Measurements from ENCODE around the gene SREK1.
A peak's percentile ranks its signal among the peaks of the same experiment; 100 is the strongest.

SREK1 gene

GRCh38 chr5:66179297-66180051, 35.4 kb downstream of the SREK1 start:
- H2AFZ ChIP-seq (ENCODE audit: low read depth, low read length), result no peak overlapping the region
- no peaks in the 10 kb centered on the region; the same call in 1 of the 2 replicates for H4K20me1 ChIP-seq (ENCODE audit: insufficient read depth, low read length)
- no peaks in the 10 kb centered on the region for H3K4me1 ChIP-seq (ENCODE audit: insufficient read depth, low read length)
- peaks cover 8% of the 10 kb centered on the region; the same call in 1 of the 2 replicates for H3K79me2 ChIP-seq (ENCODE audit: insufficient read depth, low read length)
- ATAC-seq (ENCODE audit: insufficient read depth, low read depth), result no peak
- H3K9ac ChIP-seq (ENCODE audit: low read depth, low read length), result no peak overlapping the region
- no peak for DNase-seq
- H3K27ac ChIP-seq (ENCODE audit: low read length), result no peak overlapping the region
- no peak overlapping the region for H3K4me3 ChIP-seq (ENCODE audit: low read depth in 1 of 2, low read length in 2 of 2)
- H3K4me2 ChIP-seq (ENCODE audit: insufficient read depth, low read length), result no peak overlapping the region
- no peaks in the 10 kb centered on the region for H3K9me3 ChIP-seq (ENCODE audit: insufficient read depth, low read length, severe bottlenecking)
- TF ChIP-seq CTCF (IDR thresholded peaks at IDR 0.05; ENCODE audit: borderline replicate concordance, extremely low read depth, low read length, poor library complexity, severe bottlenecking) (no peak), EZH2 (IDR thresholded peaks at IDR 0.05; ENCODE audit: borderline replicate concordance, low read depth, low read length, severe bottlenecking) (no peak)
- H3K36me3 ChIP-seq (ENCODE audit: insufficient read depth, low read length), result peaks cover 89% of the 10 kb centered on the region
- H3K27me3 ChIP-seq (ENCODE audit: insufficient read depth, low read length, poor library complexity), result no peaks in the 10 kb centered on the region

GRCh38 chr5:66180282-66181155, 36.4 kb downstream of the SREK1 start:
- peaks cover 79% of the 10 kb centered on the region for H3K36me3 ChIP-seq (ENCODE audit: insufficient read depth, low read length)
- ATAC-seq (ENCODE audit: insufficient read depth, low read depth), result no peak
- no peak for DNase-seq
- no peaks in the 10 kb centered on the region for H3K27me3 ChIP-seq (ENCODE audit: insufficient read depth, low read length, poor library complexity)
- no peaks in the 10 kb centered on the region for H3K4me1 ChIP-seq (ENCODE audit: insufficient read depth, low read length)
- H3K79me2 ChIP-seq (ENCODE audit: insufficient read depth, low read length), result peaks cover 4% of the 10 kb centered on the region; the same call in 1 of the 2 replicates
- H3K9me3 ChIP-seq (ENCODE audit: insufficient read depth, low read length, severe bottlenecking), result no peaks in the 10 kb centered on the region
- H3K27ac ChIP-seq (ENCODE audit: low read length), result no peak overlapping the region
- H3K4me2 ChIP-seq (ENCODE audit: insufficient read depth, low read length), result no peak overlapping the region
- no peaks in the 10 kb centered on the region; the same call in 1 of the 2 replicates for H4K20me1 ChIP-seq (ENCODE audit: insufficient read depth, low read length)
- H3K4me3 ChIP-seq (ENCODE audit: low read depth in 1 of 2, low read length in 2 of 2), result no peak overlapping the region
- H2AFZ ChIP-seq (ENCODE audit: low read depth, low read length), result no peak overlapping the region
- no peak for TF ChIP-seq EZH2 (IDR thresholded peaks at IDR 0.05; ENCODE audit: borderline replicate concordance, low read depth, low read length, severe bottlenecking)
- no peak for TF ChIP-seq CTCF (IDR thresholded peaks at IDR 0.05; ENCODE audit: borderline replicate concordance, extremely low read depth, low read length, poor library complexity, severe bottlenecking)
- H3K9ac ChIP-seq (ENCODE audit: low read depth, low read length), result no peak overlapping the region

- Histone ChIP-seq H3K27me3 (ENCODE audit: insufficient read depth, low read length, poor library complexity) (no peaks in the 10 kb centered on the region), H3K9ac (ENCODE audit: low read depth, low read length) (no peak overlapping the region), H3K27ac (ENCODE audit: low read length) (no peak overlapping the region), H3K4me3 (ENCODE audit: low read depth in 1 of 2, low read length in 2 of 2) (no peak overlapping the region), H4K20me1 (ENCODE audit: insufficient read depth, low read length) (no peaks in the 10 kb centered on the region), H3K4me1 (ENCODE audit: insufficient read depth, low read length) (no peaks in the 10 kb centered on the region), H3K4me2 (ENCODE audit: insufficient read depth, low read length) (no peak overlapping the region), H3K9me3 (ENCODE audit: insufficient read depth, low read length, severe bottlenecking) (no peaks in the 10 kb centered on the region), H2AFZ (ENCODE audit: low read depth, low read length) (no peak overlapping the region), H3K79me2 (ENCODE audit: insufficient read depth, low read length) (no peaks in the 10 kb centered on the region), H3K36me3 (ENCODE audit: insufficient read depth, low read length) (peaks cover 23% of the 10 kb centered on the region)
- ATAC-seq (ENCODE audit: insufficient read depth, low read depth), result 0 out of 3 replicates have a peak, but pooled peaks have one; percentile 33
- DNase-seq, result no peak
- no peak for TF ChIP-seq EZH2 (IDR thresholded peaks at IDR 0.05; ENCODE audit: borderline replicate concordance, low read depth, low read length, severe bottlenecking)
- no peak for TF ChIP-seq CTCF (IDR thresholded peaks at IDR 0.05; ENCODE audit: borderline replicate concordance, extremely low read depth, low read length, poor library complexity, severe bottlenecking)
Observed at GRCh38 chr5:66186108-66186507, 42.0 kb downstream of the SREK1 start.

All from DND-41 (cell line).